Uterus (tissue), 2 donors: Measurements from ENCODE around the gene GLTPD2.

Experiments
- CTCF ChIP-seq, 4 experiments: fragments of 200-600 bp in 2 of 4; fragments of 450-650 bp in 2 of 4; sonication (generic) in 2 of 4; IDR thresholded peaks; one replicate each; pipeline ENCODE4 v1.5.1; 2016 to 2019; ENCODE audit warnings: antibody characterized with exemption in 4 of 4, mild to moderate bottlenecking in 2 of 4, moderate library complexity in 1 of 4
- POLR2A ChIP-seq, 2 donors: fragments of 450-650 bp; IDR thresholded peaks; one replicate each; pipeline ENCODE4 v1.6.1; 2016; ENCODE audit warnings: antibody characterized with exemption in 2 of 2, mild to moderate bottlenecking in 1 of 2, moderate library complexity in 1 of 2

GRCh38 chr17:4785311-4786105 lies 3.3 kb upstream of the GLTPD2 start:
- no peak for TF ChIP-seq CTCF (IDR thresholded peaks at IDR 0.05)
- no peak for TF ChIP-seq POLR2A (IDR thresholded peaks at IDR 0.05)
